HG03565 (cell line): ENCODE results near the gene MYL9.

Source experiments
- ATAC-seq: cut with Tn5 transposase; IDR thresholded peaks from one replicate; pipeline ENCODE4 v1.9.1; 2021; ENCODE audit warnings: mild to moderate bottlenecking, moderate library complexity; ENCODE audit not compliant: unreplicated experiment

MYL9 gene

GRCh38 chr20:36525620-36526365, 15.5 kb upstream of the MYL9 start:
- no peak for ATAC-seq

DNA sequence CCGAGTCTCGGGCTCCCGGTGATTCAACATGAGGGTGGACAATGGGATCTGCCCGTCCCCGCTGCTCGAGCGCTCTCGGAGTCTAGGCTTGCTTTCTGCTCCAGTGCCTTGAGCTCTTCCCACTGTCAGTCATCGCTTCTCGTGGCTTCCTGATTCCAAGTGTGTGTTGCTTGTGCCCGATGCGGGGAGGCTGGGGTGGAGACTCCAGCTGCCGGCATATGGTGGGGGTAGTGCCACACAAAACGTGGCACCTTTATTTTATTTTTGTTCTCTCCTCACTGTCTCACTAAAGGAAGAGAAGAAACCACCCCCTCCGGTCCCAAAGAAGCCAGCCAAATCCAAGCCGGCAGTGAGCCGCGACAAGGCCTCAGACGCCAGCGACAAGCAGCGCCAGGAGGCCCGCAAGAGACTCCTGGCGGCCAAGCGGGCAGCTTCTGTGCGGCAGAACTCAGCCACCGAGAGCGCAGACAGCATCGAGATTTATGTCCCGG, 14.8 kb upstream of the MYL9 start:
- no peak for ATAC-seq

DNA sequence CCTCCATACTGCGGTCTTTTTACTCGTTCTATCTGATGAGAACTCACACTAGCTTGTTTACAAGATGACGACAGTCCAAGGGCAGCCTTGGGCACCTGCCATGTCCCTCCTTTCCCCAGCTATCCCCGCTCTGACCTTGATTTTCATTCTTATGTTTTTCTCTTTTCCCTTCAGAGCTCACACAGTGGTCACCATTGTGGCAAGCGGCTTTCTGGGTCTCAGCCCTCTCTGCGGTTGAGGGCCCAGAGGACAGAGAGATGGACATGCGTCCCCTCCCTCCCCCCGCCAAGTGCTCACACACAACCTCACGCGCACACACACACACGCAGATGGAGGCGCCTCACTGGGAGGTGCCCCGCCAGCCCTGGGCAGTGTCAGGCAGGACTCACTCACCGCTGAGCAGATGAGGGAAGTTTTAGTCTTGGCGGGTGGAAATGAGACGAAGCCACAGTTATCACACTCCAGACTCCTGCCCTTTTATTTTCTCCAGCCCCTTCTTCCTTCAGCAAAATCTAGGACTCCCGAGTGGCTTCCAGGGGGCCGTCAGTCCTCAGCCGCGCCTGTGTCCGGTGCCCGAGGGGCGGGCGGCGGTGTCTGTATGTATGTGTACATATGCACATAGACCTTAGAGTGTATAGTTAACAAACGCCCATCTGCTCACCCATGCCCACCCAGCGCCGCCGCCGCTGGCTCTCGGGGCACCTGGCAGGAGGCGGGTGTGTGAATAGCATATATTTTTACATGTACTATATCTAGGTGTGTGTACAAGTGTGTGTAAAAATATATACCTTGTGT, 13.8 kb upstream of the MYL9 start:
- ATAC-seq: no peak

- no peak for ATAC-seq
Observed at GRCh38 chr20:36528176-36528874, 13.0 kb upstream of the MYL9 start.

DNA sequence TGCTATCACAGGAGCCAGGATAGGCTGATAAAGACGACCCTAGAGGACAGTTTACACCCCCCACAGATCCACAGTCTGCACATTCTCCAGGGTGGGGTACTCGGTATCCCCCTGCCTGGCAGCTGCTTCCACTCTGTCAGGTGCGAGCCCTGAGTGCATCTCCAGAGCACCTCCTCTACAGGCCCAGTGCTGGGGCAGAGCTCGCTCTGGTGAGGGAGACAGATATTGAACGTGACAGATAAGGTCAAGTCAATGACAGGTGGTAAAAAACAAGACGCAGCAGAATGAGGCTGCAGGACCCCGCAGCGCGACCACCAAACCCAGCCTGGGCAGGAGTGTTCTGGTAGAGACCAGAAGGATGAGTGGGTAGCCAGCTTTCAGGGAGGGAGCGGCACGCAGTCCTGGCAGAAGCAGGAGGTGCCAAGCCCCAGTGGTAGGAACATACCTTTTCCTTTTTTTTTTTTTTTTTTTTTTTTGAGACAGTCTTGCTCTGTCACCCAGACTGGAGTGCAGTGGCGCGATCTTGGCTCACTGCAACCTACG, 12.4 kb upstream of the MYL9 start:
- no peak for ATAC-seq

- no peak for ATAC-seq
Observed at GRCh38 chr20:36532388-36532787, 8.9 kb upstream of the MYL9 start.

- no peak for ATAC-seq
Observed at GRCh38 chr20:36532822-36533221, 8.5 kb upstream of the MYL9 start.

- ATAC-seq: no peak
Observed at GRCh38 chr20:36538026-36538722, 3.1 kb upstream of the MYL9 start.

GRCh38 chr20:36540551-36541211, 638 bp upstream of the MYL9 start:
- ATAC-seq: no peak

- no peak for ATAC-seq
Observed at GRCh38 chr20:36541768-36542488, 609 bp downstream of the MYL9 start.

GRCh38 chr20:36542516-36543183, 1.3 kb downstream of the MYL9 start:
- no peak for ATAC-seq

DNA sequence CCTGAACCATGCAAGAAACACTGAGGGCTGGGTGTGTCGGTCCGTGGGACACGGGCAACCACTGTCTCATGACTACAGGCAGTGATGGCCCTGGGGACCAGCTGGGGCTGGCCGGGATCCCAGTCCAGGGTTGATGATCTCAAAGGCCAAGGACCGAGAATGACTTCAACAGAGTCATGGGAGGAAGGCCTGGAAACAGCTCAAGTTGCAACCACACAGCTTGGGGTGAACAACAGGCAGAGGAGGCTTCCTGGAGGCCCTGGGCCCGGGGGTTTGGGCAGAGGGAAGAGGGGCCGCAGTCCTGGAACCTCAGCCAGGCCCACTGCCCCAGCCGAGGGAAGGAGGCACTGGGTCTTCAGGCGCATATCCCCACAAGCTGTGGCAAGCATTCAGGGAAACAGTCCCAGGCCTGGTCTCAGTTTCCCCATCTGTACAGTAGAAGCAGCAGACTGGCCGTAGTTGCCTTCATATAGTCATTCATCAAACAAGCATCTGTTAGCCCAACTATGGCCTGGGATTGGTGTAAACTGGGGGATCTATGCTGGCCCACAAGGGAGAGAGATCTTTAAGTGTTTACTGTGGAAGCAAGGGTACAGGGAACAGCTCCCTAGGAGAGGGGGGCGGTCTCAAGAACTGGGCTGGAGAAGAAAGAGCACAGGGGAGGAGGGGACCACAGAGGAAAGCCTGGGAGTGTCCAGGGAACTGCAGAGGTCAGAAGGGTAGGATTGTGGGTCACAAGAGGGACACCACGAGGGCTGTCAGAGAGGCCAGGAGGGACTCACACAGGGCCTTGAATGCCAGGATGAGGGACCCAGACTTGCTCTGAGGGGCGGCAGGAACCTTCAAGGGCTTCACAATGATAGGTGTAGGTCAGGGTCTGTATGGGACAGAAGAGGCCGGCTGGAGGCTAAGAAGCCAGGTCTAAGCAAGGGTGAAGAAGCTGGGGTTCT, 2.1 kb downstream of the MYL9 start:
- no peak for ATAC-seq

GRCh38 chr20:36544134-36545018, 3.1 kb downstream of the MYL9 start:
- ATAC-seq: no peak

- no peak for ATAC-seq
Observed at GRCh38 chr20:36546111-36546736, 4.9 kb downstream of the MYL9 start.

GRCh38 chr20:36547186-36548005, 6.1 kb downstream of the MYL9 start:
- no peak for ATAC-seq

- ATAC-seq: no peak
Observed at GRCh38 chr20:36548006-36548315, 6.6 kb downstream of the MYL9 start.
